Astrocyte of the spinal cord (primary cell): ENCODE results near the gene RET.
"Not testable (repeated sequence)": the region's sequence is repeated elsewhere in the genome, so short reads cannot be mapped to it uniquely, and the experiment has no call there.

Experiments
- DNase-seq: peaks from one replicate; pipeline ENCODE4 v3.0.0; 2011; ENCODE audit warnings: low read depth, low spot score
- H3K4me3 ChIP-seq: 2 replicates; pipeline ENCODE4 v1.5.1; 2011; ENCODE audit warnings: low read depth, mild to moderate bottlenecking, low read length, moderate library complexity
- CTCF ChIP-seq: IDR thresholded peaks from 2 replicates; pipeline ENCODE4 v1.5.1; 2012; ENCODE audit warnings: low read depth, mild to moderate bottlenecking, low read length, inconsistent platforms
- in situ Hi-C: cut with HindIII; loops from 2 replicates; pipeline ENCODE4 v1.10.0; 2017; ENCODE audit warnings: low sequenced_read_pairs

Gene RET

GRCh38 chr10:43090188-43090587, 13.3 kb downstream of the RET start:
- DNase-seq: no peak
- in situ Hi-C loops: no loop called here
- no peak for TF ChIP-seq CTCF
- H3K4me3 ChIP-seq: no peak overlapping the region

GRCh38 chr10:43090664-43091063, 13.8 kb downstream of the RET start:
- in situ Hi-C loops: no loop called here
- TF ChIP-seq CTCF: no peak
- H3K4me3 ChIP-seq: no peak overlapping the region
- no peak for DNase-seq

- no peak for TF ChIP-seq CTCF
- no peak overlapping the region for H3K4me3 ChIP-seq
- no peak for DNase-seq
- in situ Hi-C loops: no loop called here
Observed at GRCh38 chr10:43091846-43092245, 15.0 kb downstream of the RET start.

GRCh38 chr10:43093423-43094076, 16.7 kb downstream of the RET start:
- H3K4me3 ChIP-seq: no peak overlapping the region
- peak; percentile 9 for TF ChIP-seq CTCF
- DNase-seq: no peak
- in situ Hi-C loops: no loop called here

GRCh38 chr10:43094085-43094484, 17.2 kb downstream of the RET start:
- no peak for TF ChIP-seq CTCF
- no peak overlapping the region for H3K4me3 ChIP-seq
- in situ Hi-C loops: no loop called here
- no peak for DNase-seq

GRCh38 chr10:43099339-43099738, 22.5 kb downstream of the RET start:
- in situ Hi-C loops, DNase-seq, H3K4me3 ChIP-seq: not testable (repeated sequence)

- no peak overlapping the region for H3K4me3 ChIP-seq
- TF ChIP-seq CTCF: no peak
- in situ Hi-C loops: no loop called here
- DNase-seq: no peak
Observed at GRCh38 chr10:43099928-43100327, 23.1 kb downstream of the RET start.
